H9 (cell line): ENCODE data around the gene F13A1. TPM values are rescaled to one million over a fixed set of nuclear protein-coding genes. Genes with fewer than 3 reads are reported as not detected.

Source experiments
- DNase-seq: peaks from one replicate; pipeline ENCODE4 v3.0.0-alpha.2; 2017
- H2AFZ ChIP-seq: one replicate; pipeline ENCODE4 v1.6.1; 2013; ENCODE audit warnings: mild to moderate bottlenecking, low read length, control low read depth, moderate library complexity
- H2AK5ac ChIP-seq: 2 replicates; pipeline ENCODE4 v1.6.1; 2013; ENCODE audit warnings: low read length, control low read depth, mixed read lengths; ENCODE audit not compliant: insufficient read length
- H2BK120ac ChIP-seq: one replicate; pipeline ENCODE4 v1.6.1; 2013; ENCODE audit warnings: low read depth, mild to moderate bottlenecking, low read length, control low read depth, inconsistent platforms; ENCODE audit not compliant: poor library complexity, severe bottlenecking
- H2BK12ac ChIP-seq: 2 replicates; pipeline ENCODE4 v1.6.1; 2013; ENCODE audit warnings: low read length, control low read depth, mixed read lengths, low read depth; ENCODE audit not compliant: insufficient read length
- H2BK15ac ChIP-seq: 2 replicates; pipeline ENCODE4 v1.6.1; 2013; ENCODE audit warnings: low read depth, low read length, control low read depth
- H2BK20ac ChIP-seq: one replicate; pipeline ENCODE4 v1.6.1; 2013; ENCODE audit warnings: low read depth, mild to moderate bottlenecking, low read length, control low read depth, inconsistent platforms; ENCODE audit not compliant: poor library complexity, severe bottlenecking
- H2BK5ac ChIP-seq: 2 replicates; pipeline ENCODE4 v1.6.1; 2013; ENCODE audit warnings: low read length, control low read depth, mixed read lengths; ENCODE audit not compliant: insufficient read length
- H3K14ac ChIP-seq: 2 replicates; pipeline ENCODE4 v1.6.1; 2013; ENCODE audit warnings: low read length, control low read depth; ENCODE audit not compliant: insufficient read depth
- H3K18ac ChIP-seq: 2 replicates; pipeline ENCODE4 v1.6.1; 2013; ENCODE audit warnings: low read depth, mild to moderate bottlenecking, mixed read lengths, low read length, control low read depth; ENCODE audit not compliant: insufficient read length
- H3K23ac ChIP-seq: 2 replicates; pipeline ENCODE4 v1.6.1; 2013; ENCODE audit warnings: low read length, control low read depth, mixed read lengths, low read depth; ENCODE audit not compliant: insufficient read length
- H3K23me2 ChIP-seq: 2 replicates; pipeline ENCODE4 v1.6.1; 2013; ENCODE audit warnings: low read depth, mild to moderate bottlenecking, mixed read lengths, low read length, control low read depth; ENCODE audit not compliant: insufficient read length, poor library complexity, severe bottlenecking
- H3K27ac ChIP-seq: 2 replicates; pipeline ENCODE4 v1.5.1; 2013; ENCODE audit warnings: low read length, control low read depth, mixed read lengths, low read depth; ENCODE audit not compliant: insufficient read length
- H3K27me3 ChIP-seq: 2 replicates; pipeline ENCODE4 v1.6.1; 2013; ENCODE audit warnings: low read length, control low read depth, inconsistent platforms; ENCODE audit not compliant: insufficient read depth
- H3K4ac ChIP-seq: 2 replicates; pipeline ENCODE4 v1.6.1; 2013; ENCODE audit warnings: low read depth, mild to moderate bottlenecking, control low read depth, inconsistent platforms, low read length, moderate library complexity
- H3K4me1 ChIP-seq: 2 replicates; pipeline ENCODE4 v1.6.1; 2013; ENCODE audit warnings: low read length, control low read depth, inconsistent platforms; ENCODE audit not compliant: insufficient read depth
- H3K4me2 ChIP-seq: 2 replicates; pipeline ENCODE4 v1.6.1; 2013; ENCODE audit warnings: low read length, control low read depth, mixed read lengths; ENCODE audit not compliant: insufficient read length, insufficient read depth
- H3K56ac ChIP-seq: 2 replicates; pipeline ENCODE4 v1.6.1; 2013; ENCODE audit warnings: low read depth, mild to moderate bottlenecking, mixed read lengths, low read length, control low read depth; ENCODE audit not compliant: insufficient read length
- H3K79me1 ChIP-seq: 2 replicates; pipeline ENCODE4 v1.6.1; 2013; ENCODE audit warnings: low read depth, mild to moderate bottlenecking, moderate library complexity, low read length, control low read depth, inconsistent platforms; ENCODE audit not compliant: insufficient read depth, poor library complexity, severe bottlenecking
- H3K79me2 ChIP-seq: 2 replicates; pipeline ENCODE4 v1.6.1; 2013; ENCODE audit warnings: low read length, control low read depth, inconsistent platforms; ENCODE audit not compliant: insufficient read depth
- H3K9ac ChIP-seq: 2 replicates; pipeline ENCODE4 v1.6.1; 2013; ENCODE audit warnings: low read length, control low read depth, mixed read lengths; ENCODE audit not compliant: insufficient read length; ENCODE audit errors: extremely low read depth
- H3K9me3 ChIP-seq: one replicate; pipeline ENCODE4 v1.6.1; 2013; ENCODE audit warnings: low read depth, low read length, inconsistent platforms; ENCODE audit not compliant: control insufficient read depth
- H3T11ph ChIP-seq: one replicate; pipeline ENCODE4 v1.6.1; 2013; ENCODE audit warnings: mild to moderate bottlenecking, low read length, control low read depth, inconsistent platforms
- H4K20me1 ChIP-seq: one replicate; pipeline ENCODE4 v1.6.1; 2013; ENCODE audit not compliant: control insufficient read depth, insufficient read length, insufficient read depth
- H4K5ac ChIP-seq: 2 replicates; pipeline ENCODE4 v1.6.1; 2013; ENCODE audit warnings: low read depth, mild to moderate bottlenecking, mixed read lengths, low read length, control low read depth; ENCODE audit not compliant: insufficient read length
- H4K8ac ChIP-seq: replicated peaks from 2 replicates; pipeline ENCODE4 v1.6.1; 2013; ENCODE audit warnings: low read length, control low read depth, mixed read lengths, low read depth; ENCODE audit not compliant: insufficient read length
- H4K91ac ChIP-seq: 2 replicates; pipeline ENCODE4 v1.6.1; 2013; ENCODE audit warnings: low read depth, mild to moderate bottlenecking, moderate library complexity, mixed read lengths, low read length, control low read depth; ENCODE audit not compliant: insufficient read length
- H3K27ac Mint-ChIP-seq, 3 experiments: 2 replicates in 2 of 3; 3 replicates in 1 of 3; pipeline ENCODE4 v1.8.0; 2020 to 2021; ENCODE audit warnings: mixed read lengths in 3 of 3, mild to moderate bottlenecking in 1 of 3, moderate library complexity in 1 of 3
- H3K27me3 Mint-ChIP-seq: 2 replicates; pipeline ENCODE4 v1.8.0; 2021; ENCODE audit warnings: low read depth, mild to moderate bottlenecking, moderate library complexity, mixed read lengths
- H3K36me3 Mint-ChIP-seq, 3 experiments: 2 replicates in 2 of 3; 3 replicates in 1 of 3; pipeline ENCODE4 v1.8.0; 2020 to 2021; ENCODE audit warnings: low read depth in 3 of 3, mixed read lengths in 3 of 3; ENCODE audit not compliant: insufficient read depth in 1 of 3
- H3K4me1 Mint-ChIP-seq, 2 experiments: 2 replicates each; pipeline ENCODE4 v1.8.0; 2020; ENCODE audit warnings: mixed read lengths in 2 of 2
- H3K4me3 Mint-ChIP-seq, 2 experiments: 2 replicates in 1 of 2; 3 replicates in 1 of 2; pipeline ENCODE4 v1.8.0; 2020 to 2021; ENCODE audit warnings: mild to moderate bottlenecking in 2 of 2, mixed read lengths in 2 of 2, moderate library complexity in 1 of 2
- H3K9me3 Mint-ChIP-seq, 2 experiments: 2 replicates in 1 of 2; 3 replicates in 1 of 2; pipeline ENCODE4 v1.8.0; 2020; ENCODE audit warnings: mild to moderate bottlenecking in 2 of 2, mixed read lengths in 2 of 2, moderate library complexity in 1 of 2
- CTCF ChIP-seq: fragments of 200-600 bp; sonication (generic); conservative IDR thresholded peaks from 3 replicates; pipeline ENCODE4 v1.8.0; 2021; ENCODE audit warnings: antibody characterized with exemption, mild to moderate bottlenecking
- WGBS: extraction: QIAGEN DNeasy Blood & Tissue Kit; methylation state at CpG from one replicate; pipeline ENCODE4 v1.1.7; 2013; ENCODE audit warnings: missing lambda C conversion rate, low lambda C conversion rate, mixed read lengths; ENCODE audit not compliant: insufficient read length; ENCODE audit errors: extremely low coverage; 5-methylcytosine and 5-hydroxymethylcytosine counted together
- total RNA-seq: library from RNA; stranded (reverse); gene quantifications from 2 replicates; pipeline ENCODE4 v1.2.1, GENCODE V29; 2021

Gene F13A1
- total RNA-seq, 1 experiment from 2014 or later, result 0.15 TPM

GRCh38 chr6:6164367-6164766 is 156.1 kb downstream of the F13A1 start:
- Histone ChIP-seq H3K4ac (no peak overlapping the region), H2BK15ac (no peak overlapping the region), H3K79me2 (no peaks in the 10 kb centered on the region), H3K23me2 (no peaks in the 10 kb centered on the region), H4K5ac (no peak overlapping the region), H3K27ac (no peak overlapping the region), H4K8ac (no peak overlapping the region), H3K14ac (no peak overlapping the region), H2AK5ac (no peak overlapping the region), H3K4me1 (no peaks in the 10 kb centered on the region; the same call in 1 of the 2 replicates), H3K9me3 (no peaks in the 10 kb centered on the region), H2BK20ac (no peak overlapping the region), H3K23ac (no peak overlapping the region), H3K56ac (no peak overlapping the region), H3K9ac (no peak overlapping the region), H2BK12ac (no peak overlapping the region), H4K20me1 (no peaks in the 10 kb centered on the region), H3K4me2 (no peak overlapping the region), H2AFZ (no peak overlapping the region), H2BK120ac (no peak overlapping the region), H3K27me3 (no peaks in the 10 kb centered on the region), H4K91ac (no peak overlapping the region), H3K18ac (no peak overlapping the region), H2BK5ac (no peak overlapping the region), H3K79me1 (no peaks in the 10 kb centered on the region), H3T11ph (no peak overlapping the region)
- peaks cover 16% of the 10 kb centered on the region in 2 experiments for H3K4me1 Mint-ChIP-seq
- no peak for DNase-seq
- no peaks in the 10 kb centered on the region for H3K9me3 Mint-ChIP-seq
- WGBS, result no CpG with 5 or more reads among the region's 4 CpGs
- peaks cover 44% of the 10 kb centered on the region for H3K27me3 Mint-ChIP-seq
- no peaks in the 10 kb centered on the region for H3K36me3 Mint-ChIP-seq
- no peak overlapping the region for H3K27ac Mint-ChIP-seq
- no peak overlapping the region for H3K4me3 Mint-ChIP-seq
- no peak for TF ChIP-seq CTCF
